NCI-H2196 (cell line): Measurements from ENCODE around the gene LRRC75A.
"Not testable (repeated sequence)": the region's sequence is repeated elsewhere in the genome, so short reads cannot be mapped to it uniquely, and the experiment has no call there.

Experiments used
- DNase-seq: peaks from one replicate; lab custom pipeline; 2025; ENCODE audit not compliant: unreplicated experiment; lab: John Stamatoyannopoulos, UW

LRRC75A gene, protein sequence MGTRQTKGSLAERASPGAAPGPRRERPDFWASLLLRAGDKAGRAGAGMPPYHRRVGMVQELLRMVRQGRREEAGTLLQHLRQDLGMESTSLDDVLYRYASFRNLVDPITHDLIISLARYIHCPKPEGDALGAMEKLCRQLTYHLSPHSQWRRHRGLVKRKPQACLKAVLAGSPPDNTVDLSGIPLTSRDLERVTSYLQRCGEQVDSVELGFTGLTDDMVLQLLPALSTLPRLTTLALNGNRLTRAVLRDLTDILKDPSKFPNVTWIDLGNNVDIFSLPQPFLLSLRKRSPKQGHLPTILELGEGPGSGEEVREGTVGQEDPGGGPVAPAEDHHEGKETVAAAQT

GRCh38 chr17:16491703-16492612 lies at the start of gene LRRC75A:
LRRC75A (minus strand) TSS chr17:16492193; CDS start chr17:16491990, 203 bp downstream.
- DNase-seq: peak; percentile 32

- DNase-seq: no peak
Measured at GRCh38 chr17:16537130-16537458, 45.1 kb upstream of the LRRC75A start.

DNA sequence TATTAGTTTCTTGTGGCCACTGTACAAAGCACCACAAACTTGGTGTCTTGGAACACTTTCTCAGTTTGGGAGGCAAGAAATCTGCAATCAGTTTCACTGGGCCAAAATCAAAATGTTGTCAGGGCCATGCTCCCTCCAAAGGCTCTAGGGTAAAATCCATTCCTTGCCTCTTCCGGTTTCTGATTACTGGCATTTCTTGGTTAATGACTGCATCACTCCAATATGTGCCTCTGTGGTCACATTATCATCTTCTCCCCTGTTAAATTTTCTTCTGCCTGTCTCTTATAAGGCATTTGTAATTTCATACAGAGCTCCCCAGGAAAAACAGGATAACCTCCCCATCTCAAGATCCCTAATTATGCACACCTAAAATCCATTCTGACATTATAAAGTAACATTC lies 42.2 kb upstream of the LRRC75A start:
- DNase-seq: no peak

- no peak for DNase-seq
Measured at GRCh38 chr17:16529906-16530305, 37.9 kb upstream of the LRRC75A start.

DNA sequence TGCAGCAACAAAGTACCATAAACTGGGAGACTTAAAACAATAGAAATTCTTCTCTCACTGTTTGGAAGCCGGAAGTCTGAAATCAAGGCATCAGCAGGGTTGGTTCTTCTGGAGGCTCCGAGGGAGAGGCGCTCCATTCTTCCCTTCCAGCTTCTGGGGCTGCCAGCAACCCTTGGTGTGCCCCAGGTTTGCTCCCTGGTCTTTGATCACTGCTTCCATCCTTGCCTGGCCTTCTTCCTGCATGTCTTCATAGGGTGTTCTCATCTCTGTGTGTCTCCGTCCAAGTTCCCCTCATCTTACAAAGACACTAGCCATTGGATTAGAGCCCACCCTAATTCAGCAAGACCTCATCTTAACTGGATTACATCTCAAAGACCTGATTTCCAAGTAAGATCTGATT lies 35.3 kb upstream of the LRRC75A start:
- DNase-seq: no peak

- not testable (repeated sequence) for DNase-seq
Measured at GRCh38 chr17:16525556-16525955, 33.6 kb upstream of the LRRC75A start.

DNA sequence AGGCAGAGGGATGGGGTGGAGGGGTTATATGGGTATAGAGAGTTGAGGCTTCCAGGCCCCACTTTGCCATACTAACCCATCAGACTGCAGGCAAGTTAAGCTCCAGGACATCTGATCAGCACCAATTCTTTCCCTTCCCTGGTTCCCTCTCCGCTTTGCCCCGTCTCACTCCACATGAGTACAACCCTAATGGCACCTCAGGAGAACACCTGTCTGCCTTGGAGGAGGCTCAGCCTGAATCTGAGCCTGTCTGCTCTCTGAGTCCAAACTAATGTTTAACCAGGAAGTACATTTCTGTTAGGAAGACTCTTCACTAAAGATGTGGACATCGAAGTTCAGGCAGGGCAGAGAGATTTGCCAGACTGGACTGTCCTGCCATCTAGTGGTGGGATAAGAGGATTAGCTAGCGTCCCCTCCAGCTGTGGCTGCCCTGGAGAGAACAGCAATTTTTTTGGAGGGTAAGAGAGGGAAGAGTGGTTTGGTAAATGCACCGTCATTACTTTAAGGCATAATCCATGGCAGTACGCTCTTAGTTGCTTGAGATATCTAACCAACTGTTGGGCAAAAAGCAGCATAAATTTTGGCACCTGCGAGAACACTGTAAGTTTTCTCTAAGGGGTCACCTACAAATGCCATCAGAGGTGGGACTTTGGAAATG lies 29.2 kb upstream of the LRRC75A start:
- DNase-seq: peak; percentile 60

DNA sequence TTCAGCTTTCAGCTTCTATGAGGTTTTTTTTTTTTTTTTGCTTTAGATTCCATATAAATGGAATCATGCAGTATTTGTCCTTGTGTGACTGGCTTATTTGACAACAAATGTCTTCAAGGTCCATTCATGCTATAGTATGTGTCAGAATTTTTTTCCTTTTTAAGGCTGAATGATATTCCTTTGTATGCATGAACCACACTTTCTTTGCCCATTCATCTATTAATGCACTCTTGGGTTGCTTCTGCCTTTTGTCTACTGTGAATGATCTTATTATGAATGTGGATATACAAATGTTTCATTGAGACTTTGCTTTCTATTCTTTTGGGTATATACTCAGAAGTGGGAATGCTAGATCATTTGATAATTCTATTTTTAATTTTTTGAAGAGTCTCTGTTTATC lies 27.0 kb upstream of the LRRC75A start:
- no peak for DNase-seq

DNA sequence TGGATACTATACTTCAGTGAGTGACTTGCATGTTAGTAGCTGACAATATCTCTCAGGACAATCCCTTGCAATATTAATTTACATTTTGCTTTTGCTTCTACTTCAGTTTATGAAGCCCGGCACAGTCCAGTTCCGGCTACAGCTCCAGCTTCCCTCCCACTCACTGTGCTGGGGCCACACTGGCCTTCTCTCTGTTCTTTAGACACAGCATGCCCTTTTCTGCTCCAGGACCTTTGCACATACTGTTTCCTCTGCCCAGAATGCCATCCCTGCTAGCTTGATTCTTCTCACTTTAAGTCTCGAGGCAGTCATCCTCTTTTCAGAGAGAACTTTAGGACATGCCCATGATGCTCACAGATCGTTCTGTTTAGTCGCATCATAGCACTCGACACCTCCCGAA lies 25.5 kb upstream of the LRRC75A start:
- DNase-seq: no peak

DNA sequence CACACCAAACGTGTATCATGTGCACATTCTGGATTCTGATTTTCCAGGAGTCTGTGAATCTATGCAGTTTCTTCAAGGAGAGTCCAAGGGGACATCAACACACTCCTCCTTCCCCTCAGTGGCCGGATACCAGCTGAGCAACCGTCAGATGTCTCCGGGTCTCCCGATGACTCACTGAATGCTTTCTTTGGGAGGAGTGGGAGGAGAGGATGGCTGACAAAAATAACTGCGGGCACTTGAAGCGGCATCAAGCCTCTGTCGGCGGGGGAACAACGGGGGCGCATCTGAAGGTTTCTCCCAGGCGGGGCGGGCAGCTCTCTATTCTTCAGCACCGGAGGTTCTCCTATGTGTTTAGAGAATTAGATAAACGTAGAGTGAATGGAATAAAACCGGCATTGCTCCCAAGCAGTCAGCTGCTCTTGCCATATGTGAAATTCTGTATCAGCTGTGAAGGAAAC lies 24.6 kb upstream of the LRRC75A start:
- DNase-seq: no peak

GRCh38 chr17:16515933-16516332 lies 23.9 kb upstream of the LRRC75A start:
- no peak for DNase-seq

- no peak for DNase-seq
Measured at GRCh38 chr17:16513873-16514272, 21.9 kb upstream of the LRRC75A start.

GRCh38 chr17:16512011-16512410 lies 20.0 kb upstream of the LRRC75A start:
- peak; percentile 27 for DNase-seq

DNA sequence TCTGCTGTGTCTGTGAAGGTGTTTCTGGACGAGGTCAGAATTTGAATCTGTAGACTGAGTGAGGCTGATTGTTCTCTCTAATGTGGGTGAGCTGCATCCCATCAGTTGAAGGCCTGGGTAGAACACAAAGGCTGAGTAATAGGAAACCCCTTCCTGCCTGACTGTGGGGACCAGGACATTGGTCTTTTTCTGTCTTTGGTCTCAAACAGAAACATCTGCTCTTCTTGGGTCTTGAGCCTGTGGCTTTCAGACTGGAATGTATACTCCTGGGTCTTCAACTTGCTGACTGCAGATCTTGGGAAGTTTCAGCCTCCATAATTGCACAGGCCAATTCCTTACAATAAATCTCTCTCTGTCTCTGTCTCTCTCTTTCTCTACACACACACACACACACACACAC lies 19.6 kb upstream of the LRRC75A start:
- no peak for DNase-seq

- no peak for DNase-seq
Measured at GRCh38 chr17:16507918-16508533, 16.0 kb upstream of the LRRC75A start.

DNA sequence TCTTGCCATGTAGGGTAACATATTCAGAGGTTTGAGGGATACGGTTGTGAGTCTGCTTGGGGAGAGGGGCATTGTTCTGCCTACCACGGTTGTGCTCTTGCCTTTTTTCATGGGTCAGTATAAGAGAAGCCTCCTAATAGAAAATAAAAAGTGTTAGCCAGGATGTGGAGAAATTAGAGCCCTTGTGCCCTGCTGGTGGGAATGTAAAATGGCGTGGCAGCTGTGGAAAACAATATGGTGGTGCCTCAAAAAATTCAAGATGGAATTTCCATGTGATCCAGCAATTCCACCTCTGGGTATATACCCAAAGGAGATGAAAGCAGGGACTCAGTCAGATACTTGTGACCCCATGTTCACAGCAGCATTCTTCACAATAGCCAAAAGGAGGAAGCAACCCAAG lies 14.2 kb upstream of the LRRC75A start:
- no peak for DNase-seq

- no peak for DNase-seq
Measured at GRCh38 chr17:16504984-16505383, 13.0 kb upstream of the LRRC75A start.

GRCh38 chr17:16496820-16497489 lies 5.0 kb upstream of the LRRC75A start:
- no peak for DNase-seq

GRCh38 chr17:16495980-16496819 lies 4.2 kb upstream of the LRRC75A start:
- DNase-seq: no peak

DNA sequence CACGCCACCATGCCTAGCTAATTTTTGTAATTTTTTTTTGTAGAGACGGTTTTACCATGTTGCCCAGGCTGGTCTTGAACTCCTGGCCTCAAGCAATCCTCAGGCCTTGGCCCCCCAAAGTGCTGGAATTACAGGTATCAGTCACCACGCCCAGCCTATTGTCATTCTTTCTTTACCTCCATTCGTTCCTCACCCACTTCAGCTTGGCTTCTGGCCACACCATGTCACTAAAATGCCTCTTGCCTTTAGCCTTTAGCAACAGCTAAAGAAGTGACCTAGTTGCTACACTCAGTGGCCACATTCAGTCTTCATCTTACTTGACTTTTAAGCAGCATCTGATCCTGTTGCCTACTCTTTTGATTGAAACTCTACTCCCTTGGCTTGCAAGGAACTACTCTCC lies 3.6 kb upstream of the LRRC75A start:
- DNase-seq: no peak
